AML-193 (cell line): ENCODE results near the gene LYPD6B.

Source experiments
- DNase-seq, 2 experiments: peaks; one replicate each; lab custom pipeline; 2025; lab: John Stamatoyannopoulos, UW

Gene LYPD6B

GRCh38 chr2:149076863-149077412 is 38.4 kb downstream of the LYPD6B start:
- no peak for DNase-seq

GRCh38 chr2:149077861-149078260 is 39.4 kb downstream of the LYPD6B start:
- DNase-seq = no peak

- no peak for DNase-seq
Measured at GRCh38 chr2:149080099-149080498, 41.6 kb downstream of the LYPD6B start.

- peak; percentile 62 to 71 for DNase-seq
Measured at GRCh38 chr2:149080971-149081370, 42.5 kb downstream of the LYPD6B start.

- DNase-seq = no peak
Measured at GRCh38 chr2:149082079-149082478, 43.6 kb downstream of the LYPD6B start.

GRCh38 chr2:149082735-149083134 is 44.2 kb downstream of the LYPD6B start:
- no peak for DNase-seq

GRCh38 chr2:149084924-149085795 is 46.7 kb downstream of the LYPD6B start:
- peak; percentile 86 for DNase-seq

- DNase-seq = peak; percentile 24 to 30
Measured at GRCh38 chr2:149087751-149088150, 49.3 kb downstream of the LYPD6B start.

- DNase-seq = no peak
Measured at GRCh38 chr2:149089068-149089467, 50.6 kb downstream of the LYPD6B start.

GRCh38 chr2:149090706-149091105 is 52.2 kb downstream of the LYPD6B start:
- no peak for DNase-seq

- no peak for DNase-seq
Measured at GRCh38 chr2:149093579-149093978, 55.1 kb downstream of the LYPD6B start.

GRCh38 chr2:149094217-149095015 is 55.9 kb downstream of the LYPD6B start:
- no peak for DNase-seq

GRCh38 chr2:149098701-149099100 is 60.2 kb downstream of the LYPD6B start:
- DNase-seq = no peak

- DNase-seq = no peak
Measured at GRCh38 chr2:149099298-149099697, 60.8 kb downstream of the LYPD6B start.

- DNase-seq = no peak
Measured at GRCh38 chr2:149100739-149101699, 62.5 kb downstream of the LYPD6B start.

GRCh38 chr2:149101818-149102217 is 63.3 kb downstream of the LYPD6B start:
- DNase-seq = no peak

GRCh38 chr2:149103081-149103620 is 64.7 kb downstream of the LYPD6B start:
- no peak for DNase-seq

- no peak for DNase-seq
Measured at GRCh38 chr2:149104221-149104620, 65.7 kb downstream of the LYPD6B start.

- no peak for DNase-seq
Measured at GRCh38 chr2:149112068-149112467, 73.6 kb downstream of the LYPD6B start.

- DNase-seq = no peak
Measured at GRCh38 chr2:149112713-149113112, 74.2 kb downstream of the LYPD6B start.

- DNase-seq = no peak
Measured at GRCh38 chr2:149115781-149116180, 77.3 kb downstream of the LYPD6B start.
